Endothelial cell of coronary artery (primary cell): ENCODE measurements around the gene POLR1H. TPM values are rescaled to one million over a fixed set of nuclear protein-coding genes. Genes with fewer than 3 reads are reported as not detected.

Source experiments
- total RNA-seq: library from RNA; depleted of rRNA; stranded (reverse); fragments of >200 nt; gene quantifications from 2 replicates; pipeline ENCODE4 v1.2.3, GENCODE V29; 2014

POLR1H gene, protein sequence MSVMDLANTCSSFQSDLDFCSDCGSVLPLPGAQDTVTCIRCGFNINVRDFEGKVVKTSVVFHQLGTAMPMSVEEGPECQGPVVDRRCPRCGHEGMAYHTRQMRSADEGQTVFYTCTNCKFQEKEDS
- 35.4 and 42.6 TPM in 2 replicates for total RNA-seq

DNA sequence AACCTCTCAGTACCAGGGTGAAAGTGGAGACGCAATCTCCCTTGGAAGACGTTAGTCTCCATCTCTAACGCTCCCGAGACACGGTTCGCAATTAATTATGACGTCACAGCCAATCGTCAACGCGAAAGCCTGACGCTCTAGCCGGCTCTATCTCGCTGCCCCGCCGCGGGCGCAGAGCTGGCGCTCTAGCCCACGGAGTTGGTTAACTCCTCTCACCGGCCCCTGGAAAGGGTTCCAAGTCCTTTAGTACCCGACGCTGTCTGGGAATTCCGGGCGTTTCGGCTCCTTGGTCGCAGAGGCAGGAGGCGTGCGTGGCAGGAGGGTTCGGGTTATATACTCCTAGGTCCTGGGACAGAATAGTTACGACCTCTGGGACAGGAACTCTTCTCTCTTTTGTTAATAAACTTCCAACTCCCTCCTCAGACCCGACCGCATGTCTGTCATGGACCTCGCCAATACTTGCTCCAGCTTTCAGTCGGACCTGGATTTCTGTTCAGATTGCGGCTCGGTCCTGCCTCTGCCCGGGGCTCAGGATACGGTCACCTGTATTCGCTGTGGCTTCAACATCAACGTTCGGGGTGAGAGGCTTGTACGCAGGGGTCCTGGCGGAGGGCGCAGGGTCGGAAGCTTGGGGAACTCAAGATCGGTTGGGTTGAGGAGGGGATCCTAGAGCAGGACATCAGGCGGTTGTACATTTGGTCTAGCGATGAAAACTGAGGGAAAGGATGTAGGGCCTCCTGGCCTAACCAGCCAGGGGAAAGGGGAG is at the start of gene POLR1H:
Gene POLR1H, plus strand, starts transcription at position 174 of the 766 bp plus-strand sequence. Its CDS starts 260 bp downstream, at position 434.

GRCh38 chr6:30066577-30067459 is 5.8 kb downstream of the POLR1H start, which contains the start of gene PPP1R11:
Gene PPP1R11, plus strand, starts transcription at chr6:30067198. Its CDS starts 213 bp downstream, at chr6:30067411.

DNA sequence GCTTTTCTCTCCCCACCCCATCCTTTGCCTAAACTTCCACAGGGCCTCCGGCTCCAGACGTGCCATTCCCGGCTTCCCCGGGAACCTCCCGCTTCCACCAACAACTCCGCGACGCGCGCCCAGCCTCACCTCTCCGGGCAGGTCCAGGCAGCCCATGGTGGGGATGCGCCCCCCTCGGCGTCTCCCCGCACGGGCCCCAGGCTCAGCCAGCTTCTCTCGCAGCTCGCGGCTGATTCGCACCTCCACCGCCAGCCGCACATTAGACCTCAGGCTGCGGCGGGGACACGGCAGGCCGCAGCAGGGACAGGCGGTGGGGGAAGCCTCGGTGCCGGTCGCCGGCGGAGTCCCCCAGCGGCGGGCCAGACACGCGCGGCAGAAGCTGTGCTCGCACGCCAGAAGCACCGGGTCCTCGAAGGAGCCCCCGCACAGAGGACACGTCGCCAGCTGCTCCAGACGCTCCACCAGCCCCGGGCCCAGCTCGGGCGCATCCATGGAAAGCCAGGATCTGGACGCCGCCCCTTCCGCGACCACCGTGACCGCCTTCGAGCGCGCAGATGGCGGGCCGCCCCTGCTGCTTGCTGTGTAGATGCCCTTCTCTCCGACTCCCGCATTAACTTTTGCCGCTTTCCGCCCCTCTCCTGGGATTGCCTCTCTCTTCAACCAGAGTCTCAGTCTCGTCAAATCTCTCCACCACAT is 14.2 kb downstream of the POLR1H start, which contains the start of gene RNF39:
Gene RNF39, minus strand, starts transcription at position 676 of the 696 bp plus-strand sequence. Its CDS starts 184 bp downstream, at position 492.

DNA sequence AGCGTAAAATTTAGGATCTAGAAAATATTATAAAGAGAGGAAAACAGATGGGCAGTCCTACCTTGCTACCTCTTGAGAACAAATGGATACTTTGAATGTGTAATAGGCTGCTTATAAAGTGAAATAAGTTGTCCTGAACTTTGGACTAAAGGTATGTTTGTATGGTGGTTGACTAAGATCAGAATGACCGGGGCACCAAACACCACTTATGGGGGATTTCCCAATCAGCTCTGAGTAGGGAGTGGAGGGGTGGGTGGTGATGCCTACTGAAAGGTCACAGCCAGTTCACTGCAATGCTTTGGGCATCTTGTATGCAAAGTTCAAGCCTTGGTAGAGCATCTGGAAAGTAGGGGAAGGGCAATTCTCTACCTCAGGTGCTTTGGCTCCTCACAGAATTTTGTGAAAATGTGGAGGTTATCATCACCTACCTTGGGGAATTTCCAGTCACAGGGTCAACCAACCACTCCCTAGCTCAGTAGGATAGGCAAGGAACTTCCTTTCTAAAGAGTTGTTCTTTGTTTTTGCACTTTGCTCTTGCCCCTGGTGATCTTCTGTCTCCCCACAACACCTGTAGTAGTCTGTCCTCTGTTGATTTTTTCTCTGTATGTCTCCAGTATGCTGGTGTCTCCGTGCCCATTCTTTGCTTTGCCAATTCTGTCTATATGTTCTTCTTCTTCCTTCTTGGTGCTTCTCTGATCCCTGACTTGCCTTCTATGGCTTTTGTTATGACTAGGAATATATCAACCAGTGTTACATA is 52.1 kb downstream of the POLR1H start, which contains the start of gene TRIM31:
Gene TRIM31, minus strand, starts transcription at position 88 of the 757 bp plus-strand sequence. CDS start 285 bp downstream, outside the sequence.

Other genes with a start within 250 kb of the POLR1H start
- gene HLA-G, start 233.4 kb upstream of the POLR1H start, total RNA-seq: not detected in 2 replicates
- 426 and 595 TPM in 2 replicates for gene HLA-A, start 118.7 kb upstream of the POLR1H start, total RNA-seq
- gene PPP1R11, start 5.9 kb downstream of the POLR1H start, total RNA-seq: 10.6 and 13.2 TPM in 2 replicates
- gene RNF39, start 14.5 kb downstream of the POLR1H start, total RNA-seq: not detected in 2 replicates
- not detected in 2 replicates for gene TRIM31, start 51.8 kb downstream of the POLR1H start, total RNA-seq
- not detected in 2 replicates for gene TRIM40, start 74.9 kb downstream of the POLR1H start, total RNA-seq
- not detected in 2 replicates for gene TRIM10, start 99.9 kb downstream of the POLR1H start, total RNA-seq
- gene TRIM15, start 102.3 kb downstream of the POLR1H start, total RNA-seq: not detected in 2 replicates
- gene TRIM26, start 152.1 kb downstream of the POLR1H start, total RNA-seq: 23.8 and 25.6 TPM in 2 replicates